RWPE2 (cell line): ENCODE results near the gene AK8.

Source experiments
- ATAC-seq: fragments of 200-7000 bp; cut with Tn5 transposase; 3 replicates; pipeline ENCODE4 v1.9.1; 2021; ENCODE audit warnings: low read depth
- DNase-seq: peaks from one replicate; pipeline ENCODE4 v3.0.0-alpha.2; 2020; ENCODE audit warnings: low spot score
- H3K27ac ChIP-seq: fragments of 450-650 bp; 2 replicates; pipeline ENCODE4 v1.5.1; 2017; ENCODE audit warnings: mild to moderate bottlenecking; ENCODE audit not compliant: poor library complexity, severe bottlenecking
- H3K27me3 ChIP-seq: fragments of 250-450 bp; sonication (Bioruptor Pico); 2 replicates; pipeline ENCODE4 v1.5.1; 2021; ENCODE audit warnings: mild to moderate bottlenecking, moderate library complexity; ENCODE audit not compliant: insufficient read depth, poor library complexity, severe bottlenecking
- H3K36me3 ChIP-seq: fragments of 250-450 bp; sonication (Bioruptor Pico); 2 replicates; pipeline ENCODE4 v1.5.1; 2020; ENCODE audit warnings: low read depth, mild to moderate bottlenecking, moderate library complexity
- H3K4me1 ChIP-seq: fragments of 250-450 bp; sonication (Bioruptor Pico); 2 replicates; pipeline ENCODE4 v1.5.1; 2021; ENCODE audit warnings: mild to moderate bottlenecking, moderate library complexity; ENCODE audit not compliant: insufficient read depth, poor library complexity, severe bottlenecking
- H3K4me3 ChIP-seq: fragments of 250-450 bp; sonication (Bioruptor Pico); 2 replicates; pipeline ENCODE4 v1.5.1; 2021; ENCODE audit warnings: mild to moderate bottlenecking, moderate library complexity; ENCODE audit not compliant: severe bottlenecking
- H3K9me3 ChIP-seq: fragments of 250-450 bp; sonication (Bioruptor Pico); 2 replicates; pipeline ENCODE4 v1.5.1; 2021; ENCODE audit warnings: mild to moderate bottlenecking, moderate library complexity; ENCODE audit not compliant: severe bottlenecking
- CTCF ChIP-seq: fragments of 450-650 bp; IDR thresholded peaks from one replicate; pipeline ENCODE4 v1.5.1; 2017; ENCODE audit warnings: mild to moderate bottlenecking, moderate library complexity; ENCODE audit not compliant: poor library complexity, severe bottlenecking

Gene AK8

GRCh38 chr9:132744881-132745755 lies 133.0 kb downstream of the AK8 start:
- H3K27ac ChIP-seq: no peak overlapping the region
- no peak for TF ChIP-seq CTCF
- no peak for DNase-seq
- ATAC-seq: no peak
- H3K4me3 ChIP-seq: no peak overlapping the region
- no peaks in the 10 kb centered on the region for H3K36me3 ChIP-seq
- H3K4me1 ChIP-seq: no peaks in the 10 kb centered on the region
- no peaks in the 10 kb centered on the region for H3K9me3 ChIP-seq
- peaks cover 30% of the 10 kb centered on the region for H3K27me3 ChIP-seq

- H3K4me1 ChIP-seq: no peaks in the 10 kb centered on the region
- no peak for TF ChIP-seq CTCF
- H3K36me3 ChIP-seq: no peaks in the 10 kb centered on the region
- DNase-seq (no peak), ATAC-seq (no peak)
- peaks cover 30% of the 10 kb centered on the region for H3K27me3 ChIP-seq
- H3K27ac ChIP-seq: no peak overlapping the region
- H3K9me3 ChIP-seq: no peaks in the 10 kb centered on the region
- no peak overlapping the region for H3K4me3 ChIP-seq
Measured at GRCh38 chr9:132743931-132744479, 134.1 kb downstream of the AK8 start.

GRCh38 chr9:132742821-132743311 lies 135.2 kb downstream of the AK8 start:
- no peak for TF ChIP-seq CTCF
- Histone ChIP-seq H3K27me3 (peaks cover 30% of the 10 kb centered on the region), H3K4me1 (no peaks in the 10 kb centered on the region)

GRCh38 chr9:132740526-132741309 lies 137.4 kb downstream of the AK8 start:
- H3K4me1 ChIP-seq: no peaks in the 10 kb centered on the region
- no peak overlapping the region for H3K4me3 ChIP-seq
- no peak overlapping the region for H3K27ac ChIP-seq
- no peaks in the 10 kb centered on the region for H3K36me3 ChIP-seq
- ATAC-seq: no peak
- peaks cover 30% of the 10 kb centered on the region for H3K27me3 ChIP-seq
- no peak for TF ChIP-seq CTCF
- DNase-seq: no peak
- H3K9me3 ChIP-seq: no peaks in the 10 kb centered on the region

More at GRCh38 chr9:132742821-132743311, 135.2 kb downstream of the AK8 start:
- ATAC-seq: no peak
- no peaks in the 10 kb centered on the region for H3K9me3 ChIP-seq
- no peak overlapping the region for H3K4me3 ChIP-seq
- no peak overlapping the region for H3K27ac ChIP-seq
- no peaks in the 10 kb centered on the region for H3K36me3 ChIP-seq
- no peak for DNase-seq
